Measurements from ENCODE around the gene FRMD5. TPM values are rescaled to one million over a fixed set of nuclear protein-coding genes. Genes with fewer than 3 reads are reported as not detected.

FRMD5 gene
- total RNA-seq, 6 experiments from 2014 or later = not detected

DNA sequence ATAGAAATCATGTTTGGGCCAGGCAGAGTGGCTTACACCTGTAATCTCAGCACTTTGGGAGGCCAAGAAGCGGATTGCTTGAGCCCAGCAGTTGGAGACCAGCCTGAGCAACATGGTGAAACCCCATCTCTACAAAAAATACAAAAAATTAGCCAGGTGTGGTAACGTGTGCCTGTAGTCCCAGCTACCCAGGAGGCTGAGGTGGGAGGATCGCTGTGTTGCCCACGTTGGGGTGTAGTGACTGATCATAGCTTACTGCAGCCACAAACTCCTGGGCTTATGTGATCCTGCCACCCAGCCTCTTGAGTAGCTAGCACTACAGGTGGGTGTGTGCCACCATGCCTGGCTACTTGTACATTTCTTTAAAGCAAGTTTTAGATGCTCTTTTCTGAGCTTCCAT is 254.0 kb downstream of the FRMD5 start:
- no peak for TF ChIP-seq POLR2A (IDR thresholded peaks at IDR 0.05)
- TF ChIP-seq, protein P1, sequence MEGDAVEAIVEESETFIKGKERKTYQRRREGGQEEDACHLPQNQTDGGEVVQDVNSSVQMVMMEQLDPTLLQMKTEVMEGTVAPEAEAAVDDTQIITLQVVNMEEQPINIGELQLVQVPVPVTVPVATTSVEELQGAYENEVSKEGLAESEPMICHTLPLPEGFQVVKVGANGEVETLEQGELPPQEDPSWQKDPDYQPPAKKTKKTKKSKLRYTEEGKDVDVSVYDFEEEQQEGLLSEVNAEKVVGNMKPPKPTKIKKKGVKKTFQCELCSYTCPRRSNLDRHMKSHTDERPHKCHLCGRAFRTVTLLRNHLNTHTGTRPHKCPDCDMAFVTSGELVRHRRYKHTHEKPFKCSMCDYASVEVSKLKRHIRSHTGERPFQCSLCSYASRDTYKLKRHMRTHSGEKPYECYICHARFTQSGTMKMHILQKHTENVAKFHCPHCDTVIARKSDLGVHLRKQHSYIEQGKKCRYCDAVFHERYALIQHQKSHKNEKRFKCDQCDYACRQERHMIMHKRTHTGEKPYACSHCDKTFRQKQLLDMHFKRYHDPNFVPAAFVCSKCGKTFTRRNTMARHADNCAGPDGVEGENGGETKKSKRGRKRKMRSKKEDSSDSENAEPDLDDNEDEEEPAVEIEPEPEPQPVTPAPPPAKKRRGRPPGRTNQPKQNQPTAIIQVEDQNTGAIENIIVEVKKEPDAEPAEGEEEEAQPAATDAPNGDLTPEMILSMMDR (IDR thresholded peaks at IDR 0.05) = no peak
- no peaks in the 10 kb centered on the region for H3K4me1 ChIP-seq
- H3K27ac ChIP-seq = no peak overlapping the region
- no peaks in the 10 kb centered on the region for H3K27me3 ChIP-seq
- DNase-seq (no peak), ATAC-seq (no peak)
- H3K4me3 ChIP-seq = no peak overlapping the region
- intact Hi-C loops (cut with DNase I) = no loop called here
- H3K9me3 ChIP-seq = no peaks in the 10 kb centered on the region
- no peaks in the 10 kb centered on the region for H3K36me3 ChIP-seq
- WGBS (ENCODE audit: insufficient coverage, low coverage, low lambda C conversion rate, missing lambda C conversion rate) = 55% methylated on average over 4 of the region's 4 CpGs

DNA sequence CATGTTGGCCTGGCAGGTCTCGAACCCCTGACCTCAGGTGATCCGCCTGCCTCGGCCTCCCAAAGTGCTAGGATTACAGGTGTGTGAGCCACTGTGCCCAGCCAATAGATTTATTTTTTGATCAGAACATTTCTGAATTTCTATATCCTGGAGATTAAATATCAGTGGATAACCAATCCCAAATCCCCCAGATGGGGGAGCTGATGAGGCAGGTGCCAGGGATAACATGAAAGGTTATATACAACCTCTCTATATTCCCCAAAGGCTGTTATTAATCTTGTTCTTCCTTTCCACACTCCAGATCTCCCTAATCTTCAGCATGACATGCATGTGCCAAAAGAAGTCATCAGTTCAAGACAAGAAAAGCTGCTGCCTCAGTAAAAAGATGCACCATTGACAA is 256.0 kb downstream of the FRMD5 start:
- DNase-seq = no peak
- 40% methylated on average over 1 of the region's 3 CpGs for WGBS (ENCODE audit: insufficient coverage, low coverage, low lambda C conversion rate, missing lambda C conversion rate)
- no peak for ATAC-seq

DNA sequence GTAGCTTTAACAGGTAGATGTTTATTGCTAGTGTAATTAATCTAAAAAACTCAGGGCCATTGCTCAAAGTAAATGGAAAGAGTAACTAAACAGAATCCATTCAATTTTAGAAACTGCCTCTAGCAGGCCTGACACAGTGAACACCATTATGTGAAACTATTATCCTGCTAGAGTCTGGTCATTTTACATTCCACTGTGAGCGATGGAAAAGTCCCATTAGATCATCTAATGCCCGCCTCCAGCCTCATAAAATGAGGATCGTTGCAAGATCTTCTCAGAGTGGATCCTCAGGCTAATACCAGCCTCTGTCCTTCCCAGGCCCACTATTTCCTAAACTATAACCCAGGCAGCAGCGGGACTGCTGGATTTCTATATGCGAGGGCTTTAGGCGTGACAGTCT is 260.6 kb downstream of the FRMD5 start:
- no peak for TF ChIP-seq POLR2A (IDR thresholded peaks at IDR 0.05)
- TF ChIP-seq, protein P1 (IDR thresholded peaks at IDR 0.05) = no peak

More for the DNA sequence above, 256.0 kb downstream of the FRMD5 start:
- Histone ChIP-seq H3K4me1 (no peaks in the 10 kb centered on the region), H3K9me3 (no peaks in the 10 kb centered on the region), H3K4me3 (no peak overlapping the region), H3K36me3 (no peaks in the 10 kb centered on the region), H3K27me3 (no peaks in the 10 kb centered on the region), H3K27ac (no peak overlapping the region)
- intact Hi-C loops (cut with DNase I) = no loop called here
- no peak for TF ChIP-seq POLR2A (IDR thresholded peaks at IDR 0.05)
- TF ChIP-seq, protein P1 (IDR thresholded peaks at IDR 0.05) = peak in 1 of 4 donors; percentile 22

DNA sequence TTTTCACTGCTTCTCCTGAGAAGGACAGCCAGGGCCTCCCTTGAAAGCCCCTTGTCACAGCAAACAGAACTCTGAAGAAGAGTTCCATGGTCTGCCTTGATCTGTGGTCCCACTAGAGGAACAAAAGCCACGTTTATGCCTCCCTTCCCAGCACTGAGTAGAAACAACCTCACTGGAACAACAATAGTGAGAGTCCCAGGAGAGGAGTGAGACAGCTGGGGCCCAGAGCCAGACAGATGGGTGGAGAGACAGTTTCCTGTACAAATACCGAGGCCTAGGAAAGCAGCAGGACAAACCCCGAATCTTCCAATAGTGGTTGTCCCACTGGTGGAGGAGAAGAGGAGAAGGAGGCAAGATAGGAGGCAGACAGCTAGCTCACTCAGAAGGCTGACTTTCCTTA is 262.2 kb downstream of the FRMD5 start:
- DNase-seq = no peak
- WGBS (ENCODE audit: insufficient coverage, low coverage, low lambda C conversion rate, missing lambda C conversion rate) = 35% methylated on average over 3 of the region's 3 CpGs
- no peak overlapping the region for H3K27ac ChIP-seq
- no peaks in the 10 kb centered on the region for H3K36me3 ChIP-seq
- intact Hi-C loops (cut with DNase I) = no loop called here
- no peaks in the 10 kb centered on the region for H3K4me1 ChIP-seq
- TF ChIP-seq, protein P1 (IDR thresholded peaks at IDR 0.05) = no peak
- TF ChIP-seq POLR2A (IDR thresholded peaks at IDR 0.05) = no peak
- H3K27me3 ChIP-seq = no peaks in the 10 kb centered on the region
- no peaks in the 10 kb centered on the region for H3K9me3 ChIP-seq
- H3K4me3 ChIP-seq = no peak overlapping the region
- ATAC-seq = no peak

More for the DNA sequence above, 260.6 kb downstream of the FRMD5 start:
- 77% methylated on average over 6 of the region's 6 CpGs for WGBS (ENCODE audit: insufficient coverage, low coverage, low lambda C conversion rate, missing lambda C conversion rate)
- intact Hi-C loops (cut with DNase I) = no loop called here
- ATAC-seq = no peak
- no peaks in the 10 kb centered on the region for H3K4me1 ChIP-seq
- H3K27me3 ChIP-seq = no peaks in the 10 kb centered on the region
- H3K9me3 ChIP-seq = no peaks in the 10 kb centered on the region
- no peak for DNase-seq
- H3K36me3 ChIP-seq = no peaks in the 10 kb centered on the region
- H3K4me3 ChIP-seq = no peak overlapping the region
- no peak overlapping the region for H3K27ac ChIP-seq
